Esophagus squamous epithelium (tissue), 4 donors: ENCODE measurements around the gene CST9. TPM values are rescaled to one million over a fixed set of nuclear protein-coding genes. Genes with fewer than 3 reads are reported as not detected.

Source experiments
- total RNA-seq, 4 donors: library from RNA; depleted of rRNA; stranded (reverse); fragments of >200 nt; gene quantifications; one replicate each; pipeline ENCODE4 v1.1.0, GENCODE V29; 2016

CST9 gene
- total RNA-seq, 4 donors from 2014 or later = not detected

Other genes starting within 250 kb of the CST9 start
- 10 to 100 TPM in 1 of 4 donors, 1 to 10 TPM in 3; 3.4 to 11.8 (median 5.1) TPM for gene GZF1, start 243.7 kb downstream of the CST9 start, total RNA-seq
- 10 to 100 TPM in 1 of 4 donors, 1 to 10 TPM in 3; 7.7 to 16.0 (median 8.7) TPM for gene NAPB, start 184.4 kb downstream of the CST9 start, total RNA-seq
- gene CSTL1, start 166.2 kb downstream of the CST9 start, total RNA-seq = not detected
- gene CST11, start 153.0 kb downstream of the CST9 start, total RNA-seq = not detected
- not detected for gene CST8, start 114.8 kb downstream of the CST9 start, total RNA-seq
- not detected for gene CST9L, start 37.4 kb downstream of the CST9 start, total RNA-seq
- gene CST3, start 32.0 kb upstream of the CST9 start, total RNA-seq = 100 to 1,000 TPM; 323 to 899 (median 600) TPM
- not detected for gene CST4, start 83.1 kb upstream of the CST9 start, total RNA-seq
- gene CST1, start 145.0 kb upstream of the CST9 start, total RNA-seq = not detected
- gene CST2, start 220.8 kb upstream of the CST9 start, total RNA-seq = not detected